ENCODE measurements around the gene RASSF1.

GRCh38 chr3:50385754-50386153 lies 45.1 kb upstream of the RASSF1 start:
- TF ChIP-seq CTCF (IDR thresholded peaks at IDR 0.05; ENCODE audit: low read length): no peak
- TF ChIP-seq EZH2 (IDR thresholded peaks at IDR 0.05; ENCODE audit: borderline replicate concordance, low read length): no peak

Data from OCI-LY1 (cell line).